ENCODE results near the gene PGBD2. TPM values are rescaled to one million over a fixed set of nuclear protein-coding genes. Genes with fewer than 3 reads are reported as not detected.

Gene PGBD2
- total and polyA plus RNA-seq, 4 donors = 3.5 to 12.5 (median 5.0) TPM

GRCh38 chr1:248861616-248862015 is 44.4 kb upstream of the PGBD2 start:
- Histone ChIP-seq H3K27me3 (ENCODE audit: control insufficient read depth in 3 of 3, insufficient read depth in 3 of 3, low read length in 2 of 3) (no peaks in the 10 kb centered on the region), H3K36me3 (ENCODE audit: control insufficient read depth in 4 of 4, insufficient read depth in 4 of 4, low read length in 4 of 4) (no peaks in the 10 kb centered on the region), H3K9me3 (ENCODE audit: control insufficient read depth in 4 of 4, insufficient read depth in 3 of 4, low read length in 3 of 4) (no peaks in the 10 kb centered on the region), H3K27ac (ENCODE audit: low read depth in 1 of 2, low read length in 1 of 2) (no peak overlapping the region), H3K4me1 (ENCODE audit: control insufficient read depth in 5 of 5, insufficient read depth in 5 of 5, low read length in 5 of 5) (peaks cover 0 to 35% (median 8%) of the 10 kb centered on the region in 5 donors), H3K9ac (ENCODE audit: insufficient read depth in 1 of 2, low read length in 2 of 2) (no peak overlapping the region), H3K4me3 (no peak overlapping the region)
- DNase-seq (no peak), ATAC-seq (ENCODE audit: insufficient read depth, low FRiP score) (no peak)
- TF ChIP-seq CTCF (IDR thresholded peaks at IDR 0.05; ENCODE audit: control extremely low read depth, extremely low read depth) = no peak
- WGBS, 2 donors = 89 to 95% methylated on average over 2 of the region's 2 CpGs

- ATAC-seq (ENCODE audit: insufficient read depth, low FRiP score) (no peak), DNase-seq (no peak)
- Histone ChIP-seq H3K9ac (ENCODE audit: insufficient read depth in 1 of 2, low read length in 2 of 2) (no peak overlapping the region), H3K9me3 (ENCODE audit: control insufficient read depth in 4 of 4, insufficient read depth in 3 of 4, low read length in 3 of 4) (no peaks in the 10 kb centered on the region), H3K36me3 (ENCODE audit: control insufficient read depth in 4 of 4, insufficient read depth in 4 of 4, low read length in 4 of 4) (no peaks in the 10 kb centered on the region), H3K4me3 (no peak overlapping the region), H3K27me3 (ENCODE audit: control insufficient read depth in 3 of 3, insufficient read depth in 3 of 3, low read length in 2 of 3) (no peaks in the 10 kb centered on the region), H3K27ac (ENCODE audit: low read depth in 1 of 2, low read length in 1 of 2) (peak overlapping the region; percentile 11 to 65), H3K4me1 (ENCODE audit: control insufficient read depth in 5 of 5, insufficient read depth in 5 of 5, low read length in 5 of 5) (peaks cover 0 to 31% (median 4%) of the 10 kb centered on the region in 5 donors)
- TF ChIP-seq CTCF (IDR thresholded peaks at IDR 0.05; ENCODE audit: control extremely low read depth, extremely low read depth) = no peak
- WGBS, 2 donors = 16% methylated on average over 4 of the region's 4 CpGs
These were observed 43.4 kb upstream of the PGBD2 start for GRCh38 chr1:248862695-248862997.

GRCh38 chr1:248862998-248863881 is 42.8 kb upstream of the PGBD2 start:
- Histone ChIP-seq H3K36me3 (ENCODE audit: control insufficient read depth in 4 of 4, insufficient read depth in 4 of 4, low read length in 4 of 4) (no peaks in the 10 kb centered on the region), H3K9ac (ENCODE audit: insufficient read depth in 1 of 2, low read length in 2 of 2) (peak overlapping the region in 1 of 2 donors; percentile 20), H3K9me3 (ENCODE audit: control insufficient read depth in 4 of 4, insufficient read depth in 3 of 4, low read length in 3 of 4) (no peaks in the 10 kb centered on the region), H3K27me3 (ENCODE audit: control insufficient read depth in 3 of 3, insufficient read depth in 3 of 3, low read length in 2 of 3) (no peaks in the 10 kb centered on the region), H3K4me3 (peak overlapping the region; percentile 30), H3K27ac (ENCODE audit: low read depth in 1 of 2, low read length in 1 of 2) (peak overlapping the region; percentile 11 to 65), H3K4me1 (ENCODE audit: control insufficient read depth in 5 of 5, insufficient read depth in 5 of 5, low read length in 5 of 5) (peaks cover 0 to 25% (median 4%) of the 10 kb centered on the region in 5 donors)
- 9 to 11% methylated on average over 39 to 46 of the region's 46 CpGs for WGBS, 2 donors
- TF ChIP-seq CTCF (IDR thresholded peaks at IDR 0.05; ENCODE audit: control extremely low read depth, extremely low read depth) = no peak
- ATAC-seq (ENCODE audit: insufficient read depth, low FRiP score) = peak; percentile 56
- peak; percentile 84 to 90 (median 88) for DNase-seq
